Activated CD4-positive, alpha-beta T cell treated with anti-CD3 and anti-CD28 coated beads, Interleukin-10, Interleukin-2, amounts not matched to agents 100 ng/mL and 50 ng/mL, durations not matched to agents 16 hours and 8 hours (primary cell): ENCODE data around the gene COL15A1.

Source experiments
- DNase-seq: peaks from one replicate; pipeline ENCODE4 v3.0.0-alpha.2; 2020

COL15A1 gene

GRCh38 chr9:99019510-99020331, 76.0 kb downstream of the COL15A1 start:
- no peak for DNase-seq

GRCh38 chr9:99020786-99021436, 77.2 kb downstream of the COL15A1 start:
- DNase-seq: no peak

GRCh38 chr9:99021512-99021911, 77.8 kb downstream of the COL15A1 start:
- no peak for DNase-seq

GRCh38 chr9:99023231-99023630, 79.5 kb downstream of the COL15A1 start:
- no peak for DNase-seq

- no peak for DNase-seq
Measured at GRCh38 chr9:99023831-99024230, 80.1 kb downstream of the COL15A1 start.

- no peak for DNase-seq
Measured at GRCh38 chr9:99024959-99025358, 81.3 kb downstream of the COL15A1 start.

- no peak for DNase-seq
Measured at GRCh38 chr9:99025616-99026270, 82.0 kb downstream of the COL15A1 start.

GRCh38 chr9:99026271-99026955, 82.7 kb downstream of the COL15A1 start:
- no peak for DNase-seq

GRCh38 chr9:99026956-99027298, 83.2 kb downstream of the COL15A1 start:
- no peak for DNase-seq

- no peak for DNase-seq
Measured at GRCh38 chr9:99027443-99027842, 83.7 kb downstream of the COL15A1 start.

GRCh38 chr9:99029083-99029645, 85.5 kb downstream of the COL15A1 start:
- DNase-seq: no peak

- DNase-seq: no peak
Measured at GRCh38 chr9:99030092-99030511, 86.4 kb downstream of the COL15A1 start.

- no peak for DNase-seq
Measured at GRCh38 chr9:99030610-99031109, 87.0 kb downstream of the COL15A1 start.

- no peak for DNase-seq
Measured at GRCh38 chr9:99031319-99031718, 87.6 kb downstream of the COL15A1 start.

- no peak for DNase-seq
Measured at GRCh38 chr9:99031994-99032393, 88.3 kb downstream of the COL15A1 start.

- DNase-seq: no peak
Measured at GRCh38 chr9:99034149-99034548, 90.4 kb downstream of the COL15A1 start.

- DNase-seq: no peak
Measured at GRCh38 chr9:99035313-99035712, 91.6 kb downstream of the COL15A1 start.

GRCh38 chr9:99037769-99038483, 94.2 kb downstream of the COL15A1 start:
- DNase-seq: no peak

- DNase-seq: no peak
Measured at GRCh38 chr9:99038484-99038820, 94.7 kb downstream of the COL15A1 start.

- DNase-seq: no peak
Measured at GRCh38 chr9:99039505-99040182, 95.9 kb downstream of the COL15A1 start.

GRCh38 chr9:99040251-99040900, 96.7 kb downstream of the COL15A1 start:
- no peak for DNase-seq
